NCI-H128 (cell line): ENCODE measurements around the gene MIXL1.

Experiments
- DNase-seq: peaks from one replicate; lab custom pipeline; 2025; ENCODE audit not compliant: unreplicated experiment; lab: John Stamatoyannopoulos, UW

MIXL1 gene

GRCh38 chr1:226276077-226276682, 52.7 kb downstream of the MIXL1 start:
- no peak for DNase-seq
